Peyer's patch (tissue), 4 donors: Measurements from ENCODE around the gene AAGAB. TPM values are rescaled to one million over a fixed set of nuclear protein-coding genes. Genes with fewer than 3 reads are reported as not detected.

Experiments
- DNase-seq, 3 donors: peaks; one replicate each; pipeline ENCODE4 v3.0.0-alpha.2; 2017 to 2019
- H3K27ac ChIP-seq, 4 donors: fragments of 200-600 bp; sonication (generic); one replicate each; pipeline ENCODE4 v1.5.1; 2016 to 2019
- H3K27me3 ChIP-seq, 2 donors: fragments of 200-600 bp; sonication (generic); one replicate each; pipeline ENCODE4 v1.5.1; 2019
- H3K36me3 ChIP-seq, 3 donors: fragments of 200-600 bp; sonication (generic); one replicate each; pipeline ENCODE4 v1.5.1; 2016 to 2019
- H3K4me1 ChIP-seq, 4 donors: fragments of 200-600 bp; sonication (generic); one replicate each; pipeline ENCODE4 v1.5.1; 2016 to 2019
- H3K4me3 ChIP-seq, 4 donors: fragments of 200-600 bp; sonication (generic); 1 replicate in 3 of 4; 2 replicates in 1 of 4; pipeline ENCODE4 v1.5.1; 2016 to 2019; ENCODE audit warnings: mild to moderate bottlenecking in 1 of 4
- H3K9me3 ChIP-seq, 4 donors: fragments of 200-600 bp; sonication (generic); one replicate each; pipeline ENCODE4 v1.5.1; 2016 to 2019; ENCODE audit warnings: mild to moderate bottlenecking in 1 of 4
- POLR2A ChIP-seq, 2 donors: fragments of 450-650 bp; IDR thresholded peaks; one replicate each; pipeline ENCODE4 v1.5.1; 2017; ENCODE audit warnings: antibody characterized with exemption in 2 of 2, mild to moderate bottlenecking in 2 of 2, moderate library complexity in 2 of 2
- total RNA-seq, 4 donors: library from RNA; depleted of rRNA; stranded (reverse); fragments of >200 nt; gene quantifications; one replicate each; pipeline ENCODE4 v1.1.0, GENCODE V29; 2016
- TF ChIP-seq, protein P1 (sequence below), 6 experiments: fragments of 450-650 bp in 4 of 6; fragments of 200-600 bp in 2 of 6; sonication (generic) in 1 of 6; IDR thresholded peaks; one replicate each; pipeline ENCODE4 v1.5.1; 2017 to 2019; ENCODE audit warnings: antibody characterized with exemption in 6 of 6, mild to moderate bottlenecking in 3 of 6, moderate library complexity in 1 of 6

Gene AAGAB
- total RNA-seq, 4 donors from 2014 or later: 27.5 to 54.5 (median 42.8) TPM

DNA sequence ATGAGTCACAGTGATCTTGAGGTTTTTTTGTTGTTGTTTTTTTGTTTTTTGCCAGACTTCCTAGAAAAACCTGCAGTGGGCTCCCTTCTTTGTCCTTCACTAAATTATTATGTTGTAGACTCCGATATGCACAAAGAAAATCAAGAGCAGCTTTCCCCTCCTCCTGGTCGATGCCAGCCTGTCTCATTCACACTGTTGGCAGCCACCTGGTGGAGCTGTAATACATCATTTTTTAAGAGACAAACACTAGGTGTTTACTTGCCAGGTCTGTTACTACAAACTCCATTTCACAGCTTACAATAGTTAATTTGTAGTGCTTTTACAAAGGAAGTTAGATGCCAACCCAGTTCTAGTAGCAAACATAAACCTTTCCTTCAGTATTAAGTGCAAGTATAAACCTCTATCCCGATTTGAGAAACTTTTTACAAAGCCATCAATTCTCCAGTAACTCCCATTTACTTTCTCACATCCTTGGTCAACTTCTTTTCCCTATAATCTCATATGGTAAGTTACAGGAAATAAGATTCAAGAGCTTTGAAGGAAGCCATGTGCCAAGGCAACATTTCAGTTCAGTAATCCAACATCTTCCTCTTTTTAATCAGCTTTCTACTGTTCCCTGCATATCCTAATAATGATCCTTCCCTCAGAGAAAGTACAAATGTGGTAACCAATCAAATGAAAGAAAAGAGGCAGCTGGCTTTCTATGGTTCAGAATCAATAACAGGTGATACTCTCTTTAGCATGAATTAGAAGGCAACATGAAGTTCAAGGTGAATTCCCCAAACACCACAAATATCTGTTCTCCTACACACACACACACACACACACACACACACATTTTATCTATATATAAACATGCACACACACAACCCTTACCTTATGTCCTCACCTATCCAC is 14.0 kb downstream of the AAGAB start:
- Histone ChIP-seq H3K27me3 (no peaks in the 10 kb centered on the region), H3K4me1 (peaks cover 0 to 7% (median 2%) of the 10 kb centered on the region in 4 donors), H3K9me3 (no peaks in the 10 kb centered on the region), H3K4me3 (no peak overlapping the region), H3K27ac (peak overlapping the region in 1 of 4 donors; percentile 44), H3K36me3 (peaks cover 0 to 9% (median 0%) of the 10 kb centered on the region in 3 donors)
- TF ChIP-seq POLR2A (IDR thresholded peaks at IDR 0.05): no peak
- TF ChIP-seq, protein P1, sequence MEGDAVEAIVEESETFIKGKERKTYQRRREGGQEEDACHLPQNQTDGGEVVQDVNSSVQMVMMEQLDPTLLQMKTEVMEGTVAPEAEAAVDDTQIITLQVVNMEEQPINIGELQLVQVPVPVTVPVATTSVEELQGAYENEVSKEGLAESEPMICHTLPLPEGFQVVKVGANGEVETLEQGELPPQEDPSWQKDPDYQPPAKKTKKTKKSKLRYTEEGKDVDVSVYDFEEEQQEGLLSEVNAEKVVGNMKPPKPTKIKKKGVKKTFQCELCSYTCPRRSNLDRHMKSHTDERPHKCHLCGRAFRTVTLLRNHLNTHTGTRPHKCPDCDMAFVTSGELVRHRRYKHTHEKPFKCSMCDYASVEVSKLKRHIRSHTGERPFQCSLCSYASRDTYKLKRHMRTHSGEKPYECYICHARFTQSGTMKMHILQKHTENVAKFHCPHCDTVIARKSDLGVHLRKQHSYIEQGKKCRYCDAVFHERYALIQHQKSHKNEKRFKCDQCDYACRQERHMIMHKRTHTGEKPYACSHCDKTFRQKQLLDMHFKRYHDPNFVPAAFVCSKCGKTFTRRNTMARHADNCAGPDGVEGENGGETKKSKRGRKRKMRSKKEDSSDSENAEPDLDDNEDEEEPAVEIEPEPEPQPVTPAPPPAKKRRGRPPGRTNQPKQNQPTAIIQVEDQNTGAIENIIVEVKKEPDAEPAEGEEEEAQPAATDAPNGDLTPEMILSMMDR (IDR thresholded peaks at IDR 0.05): peak in 4 of 6 experiments; percentile 17 to 58 (median 52)
- peak in 1 of 3 donors; percentile 59 for DNase-seq

DNA sequence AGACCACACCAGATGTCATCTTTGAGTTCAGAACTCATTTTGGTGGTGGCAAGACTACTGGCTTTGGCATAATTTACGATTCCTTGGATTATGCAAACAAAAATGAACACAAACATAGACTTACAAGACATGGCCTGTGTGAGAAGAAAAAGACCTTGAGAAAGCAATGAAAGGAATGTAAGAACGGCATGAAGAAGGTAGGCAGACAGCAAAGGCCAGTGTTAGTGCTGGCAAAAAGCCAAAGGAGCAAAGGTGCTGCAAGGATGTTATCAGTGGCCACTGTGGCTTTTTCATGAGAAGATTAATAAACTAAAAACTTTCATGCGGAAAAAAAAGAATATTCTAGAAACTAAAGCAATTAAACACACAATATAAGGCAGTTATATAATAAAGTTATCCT is 21.9 kb downstream of the AAGAB start:
- TF ChIP-seq, protein P1 (IDR thresholded peaks at IDR 0.05): no peak
- no peak for TF ChIP-seq POLR2A (IDR thresholded peaks at IDR 0.05)
- no peaks in the 10 kb centered on the region for H3K4me1 ChIP-seq
- H3K4me3 ChIP-seq: no peak overlapping the region
- DNase-seq: peak in 1 of 3 donors; percentile 73
- H3K36me3 ChIP-seq: peaks cover 0 to 60% (median 0%) of the 10 kb centered on the region in 3 donors
- H3K9me3 ChIP-seq: no peaks in the 10 kb centered on the region
- H3K27me3 ChIP-seq: no peaks in the 10 kb centered on the region
- H3K27ac ChIP-seq: peak overlapping the region in 1 of 4 donors; percentile 3

DNA sequence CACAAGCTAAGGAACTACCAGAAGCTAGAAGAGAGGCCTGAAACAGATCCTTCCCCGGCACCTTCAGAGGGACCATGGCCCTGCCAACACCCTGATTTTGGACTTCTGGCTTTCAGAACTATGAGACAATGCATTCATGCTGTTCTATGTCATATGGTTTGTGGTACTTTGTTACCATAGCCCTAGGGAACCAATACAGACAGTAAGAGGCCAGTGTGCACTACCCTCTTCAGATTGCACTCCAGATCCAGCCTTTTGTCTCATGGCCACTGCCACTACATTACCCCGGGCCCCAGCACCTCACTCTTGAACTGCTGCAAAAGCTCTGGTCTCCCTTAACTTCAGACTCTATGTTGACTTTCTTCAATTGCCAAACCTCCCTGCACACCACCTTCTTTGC is 24.0 kb downstream of the AAGAB start:
- H3K4me3 ChIP-seq: no peak overlapping the region
- H3K27ac ChIP-seq: no peak overlapping the region
- no peaks in the 10 kb centered on the region for H3K27me3 ChIP-seq
- H3K36me3 ChIP-seq: peaks cover 0 to 56% (median 0%) of the 10 kb centered on the region in 3 donors
- peaks cover 0 to 5% (median 0%) of the 10 kb centered on the region in 4 donors for H3K4me1 ChIP-seq
- no peak for TF ChIP-seq POLR2A (IDR thresholded peaks at IDR 0.05)
- TF ChIP-seq, protein P1 (IDR thresholded peaks at IDR 0.05): no peak
- H3K9me3 ChIP-seq: no peaks in the 10 kb centered on the region
- DNase-seq: no peak

DNA sequence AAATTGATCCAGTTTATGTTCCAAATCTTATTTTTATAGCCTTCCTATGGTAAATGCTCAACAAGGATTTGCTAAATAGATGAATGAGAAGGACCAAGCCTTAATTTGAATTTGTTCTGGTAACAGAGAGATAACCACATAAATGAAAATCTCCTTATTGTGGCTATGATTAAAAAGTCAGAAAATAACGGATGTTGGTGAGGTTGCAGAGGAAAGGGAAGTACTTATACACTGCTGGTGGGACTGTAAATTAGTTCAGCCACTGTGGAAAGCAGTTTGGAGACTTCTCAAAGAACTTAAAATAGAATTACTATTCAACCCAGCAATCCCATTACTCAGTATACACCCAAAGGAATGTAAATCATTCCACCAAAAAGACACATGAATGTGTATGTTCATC is 26.2 kb downstream of the AAGAB start:
- Histone ChIP-seq H3K36me3 (peaks cover 0 to 42% (median 0%) of the 10 kb centered on the region in 3 donors), H3K9me3 (no peaks in the 10 kb centered on the region), H3K27me3 (no peaks in the 10 kb centered on the region), H3K27ac (no peak overlapping the region), H3K4me1 (peaks cover 0 to 5% (median 0%) of the 10 kb centered on the region in 4 donors), H3K4me3 (no peak overlapping the region)
- DNase-seq: no peak
- TF ChIP-seq POLR2A (IDR thresholded peaks at IDR 0.05): no peak
- TF ChIP-seq, protein P1 (IDR thresholded peaks at IDR 0.05): no peak

GRCh38 chr15:67227846-67228245 is 26.6 kb downstream of the AAGAB start:
- peaks cover 0 to 5% (median 0%) of the 10 kb centered on the region in 4 donors for H3K4me1 ChIP-seq
- no peaks in the 10 kb centered on the region for H3K27me3 ChIP-seq
- TF ChIP-seq, protein P1 (IDR thresholded peaks at IDR 0.05): no peak
- TF ChIP-seq POLR2A (IDR thresholded peaks at IDR 0.05): no peak
- no peak overlapping the region for H3K4me3 ChIP-seq
- H3K9me3 ChIP-seq: no peaks in the 10 kb centered on the region
- no peak overlapping the region for H3K27ac ChIP-seq
- peaks cover 0 to 37% (median 0%) of the 10 kb centered on the region in 3 donors for H3K36me3 ChIP-seq
- no peak for DNase-seq
